GM12878 (cell line): ENCODE results near the gene APEX1. TPM values are rescaled to one million over a fixed set of nuclear protein-coding genes. Genes with fewer than 3 reads are reported as not detected.

Experiments used
- BRCA1 ChIP-seq: IDR thresholded peaks from 2 replicates; pipeline ENCODE4 v1.6.1; 2011; ENCODE audit warnings: low read depth, low read length, improper control_type of control experiment
- EP300 ChIP-seq, 2 experiments: fragments of 150-350 bp in 1 of 2; IDR thresholded peaks; 2 replicates each; pipeline ENCODE4 v1.6.1; 2011 to 2012; ENCODE audit warnings: low read depth in 2 of 2, low read length in 2 of 2, borderline replicate concordance in 1 of 2, improper control_type of control experiment in 1 of 2, inconsistent platforms in 1 of 2; ENCODE audit not compliant: control insufficient read depth in 1 of 2
- GABPA ChIP-seq: IDR thresholded peaks from 2 replicates; pipeline ENCODE4 v1.6.1; 2014; ENCODE audit warnings: antibody characterized with exemption, low read depth, mild to moderate bottlenecking, inconsistent platforms
- HDGF ChIP-seq: fragments of 450-650 bp; IDR thresholded peaks from 2 replicates; pipeline ENCODE4 v1.6.1; 2016; ENCODE audit warnings: antibody characterized with exemption
- IKZF1 ChIP-seq: fragments of 450-650 bp; conservative IDR thresholded peaks from 2 replicates; pipeline ENCODE4 v1.6.1; 2017; ENCODE audit warnings: antibody characterized with exemption, mild to moderate bottlenecking
- JUND ChIP-seq: IDR thresholded peaks from 2 replicates; pipeline ENCODE4 v1.6.1; 2012; ENCODE audit warnings: low read depth, mild to moderate bottlenecking, low read length, improper control_type of control experiment, moderate library complexity
- MTA3 ChIP-seq: IDR thresholded peaks from 2 replicates; pipeline ENCODE4 v1.6.1; 2012; ENCODE audit warnings: low read length, inconsistent platforms, borderline replicate concordance
- NBN ChIP-seq: fragments of 450-650 bp; IDR thresholded peaks from 2 replicates; pipeline ENCODE4 v1.6.1; 2016
- NR2C1 ChIP-seq: fragments of 450-650 bp; IDR thresholded peaks from 2 replicates; pipeline ENCODE4 v1.6.1; 2017; ENCODE audit warnings: antibody characterized with exemption, mild to moderate bottlenecking, moderate library complexity
- NR2F1 ChIP-seq: fragments of 450-650 bp; conservative IDR thresholded peaks from 2 replicates; pipeline ENCODE4 v1.6.1; 2017; ENCODE audit warnings: mild to moderate bottlenecking
- PAX8 ChIP-seq: fragments of 450-650 bp; IDR thresholded peaks from 2 replicates; pipeline ENCODE4 v1.6.1; 2017; ENCODE audit warnings: mild to moderate bottlenecking, moderate library complexity
- POLR2AphosphoS2 ChIP-seq: IDR thresholded peaks from 2 replicates; pipeline ENCODE4 v1.6.1; 2011; ENCODE audit warnings: low read depth, mild to moderate bottlenecking, low read length, improper control_type of control experiment, moderate library complexity
- RAD21 ChIP-seq: IDR thresholded peaks from 2 replicates; pipeline ENCODE4 v1.6.1; 2011; ENCODE audit warnings: mild to moderate bottlenecking, low read depth, low read length, moderate library complexity; ENCODE audit not compliant: insufficient read depth
- RCOR1 ChIP-seq: conservative IDR thresholded peaks from 2 replicates; pipeline ENCODE4 v1.6.1; 2012; ENCODE audit warnings: low read depth, low read length, improper control_type of control experiment
- SMARCA5 ChIP-seq: fragments of 450-650 bp; IDR thresholded peaks from 2 replicates; pipeline ENCODE4 v1.6.1; 2017; ENCODE audit warnings: mild to moderate bottlenecking
- SRF ChIP-seq, 2 experiments: IDR thresholded peaks; 2 replicates each; pipeline ENCODE4 v1.6.1; 2011; ENCODE audit warnings: low read depth in 2 of 2, low read length in 2 of 2, mild to moderate bottlenecking in 1 of 2, moderate library complexity in 1 of 2
- STAT3 ChIP-seq: IDR thresholded peaks from 2 replicates; pipeline ENCODE4 v1.6.1; 2011; ENCODE audit warnings: low read depth, low read length, improper control_type of control experiment
- SUZ12 ChIP-seq: fragments of 200-600 bp; sonication (generic); IDR thresholded peaks from one replicate; pipeline ENCODE4 v1.6.1; 2018; ENCODE audit warnings: antibody characterized with exemption, mild to moderate bottlenecking; ENCODE audit not compliant: unreplicated experiment
- YBX1 ChIP-seq: fragments of 450-650 bp; IDR thresholded peaks from 2 replicates; pipeline ENCODE4 v1.6.1; 2016; ENCODE audit warnings: antibody characterized with exemption
- YY1 ChIP-seq: IDR thresholded peaks from 2 replicates; pipeline ENCODE4 v1.6.1; 2011; ENCODE audit warnings: low read depth, mild to moderate bottlenecking, low read length
- ZNF274 ChIP-seq: IDR thresholded peaks from one replicate; pipeline ENCODE4 v1.8.0; 2011; ENCODE audit not compliant: insufficient read length, insufficient read depth
- ZNF622 ChIP-seq: fragments of 450-650 bp; IDR thresholded peaks from 2 replicates; pipeline ENCODE4 v1.6.1; 2017; ENCODE audit warnings: mild to moderate bottlenecking, inconsistent platforms
- ZNF687 ChIP-seq: fragments of 450-650 bp; IDR thresholded peaks from 2 replicates; pipeline ENCODE4 v1.6.1; 2017; ENCODE audit warnings: mild to moderate bottlenecking, moderate library complexity
- polyA plus RNA-seq, 11 experiments: library from polyadenylated mRNA; depleted of rRNA in 4 of 11; unstranded in 6 of 11; stranded (reverse) in 5 of 11; fragments of >200 nt; fragmentation: Nextera tagmentation in 4 of 11; fragmentation: Illumina TruSeq in 1 of 11; extraction: Ambion mirVana in 4 of 11; extraction: Trizol in 1 of 11; gene quantifications; 1 replicate in 1 of 11; 2 replicates in 10 of 11; pipeline versions ENCODE4 v1.2.1 to v1.2.3, GENCODE V29; 2011 to 2016; ENCODE audit warnings: inconsistent platforms in 2 of 11, missing spikeins in 2 of 11, low read depth in 1 of 11
- total RNA-seq, 4 experiments: library from RNA; depleted of rRNA in 3 of 4; stranded (reverse); fragments of >200 nt in 3 of 4; fragmentation: Illumina TruSeq in 1 of 4; extraction: Trizol in 1 of 4; gene quantifications; 2 replicates each; pipeline versions ENCODE4 v1.2.1 to v1.2.3, GENCODE V29; 2013 to 2021
- TF ChIP-seq, protein P1 (sequence below): fragments of 450-650 bp; IDR thresholded peaks from 2 replicates; pipeline ENCODE4 v1.6.1; 2016; ENCODE audit warnings: mild to moderate bottlenecking

APEX1 gene
- total and polyA plus RNA-seq, 10 of the 15 experiments (the other 5 are each of a cell fraction or from before 2014, with no cell fraction given), result 115 to 407 (median 300) TPM

GRCh38 chr14:20412876-20413743 is 41.9 kb upstream of the APEX1 start, which contains the start of gene TEP1 (continued):
- TF ChIP-seq EP300 (IDR thresholded peaks at IDR 0.05; ENCODE audit: borderline replicate concordance in 1 of 2, control insufficient read depth in 1 of 2, low read depth in 2 of 2, low read length in 2 of 2) (no peak), SMARCA5 (no peak), YBX1 (no peak), ZNF687 (peak; percentile 23; the same call in 1 of the 2 replicates), POLR2AphosphoS2 (no peak), ZNF274 (no peak), HDGF (no peak), SUZ12 (no peak), NBN (peak; percentile 61), JUND (no peak), BRCA1 (no peak), NR2F1 (peak; percentile 29; the same call in 1 of the 2 replicates), RCOR1 (no peak), YY1 (no peak), STAT3 (no peak), RAD21 (no peak), PAX8 (no peak), GABPA (no peak), MTA3 (no peak), SRF (IDR thresholded peaks at IDR 0.05; ENCODE audit: low read depth in 2 of 2, low read length in 2 of 2) (no peak), NR2C1 (no peak), IKZF1 (peak; percentile 94), ZNF622 (no peak)
- TF ChIP-seq, protein P1, sequence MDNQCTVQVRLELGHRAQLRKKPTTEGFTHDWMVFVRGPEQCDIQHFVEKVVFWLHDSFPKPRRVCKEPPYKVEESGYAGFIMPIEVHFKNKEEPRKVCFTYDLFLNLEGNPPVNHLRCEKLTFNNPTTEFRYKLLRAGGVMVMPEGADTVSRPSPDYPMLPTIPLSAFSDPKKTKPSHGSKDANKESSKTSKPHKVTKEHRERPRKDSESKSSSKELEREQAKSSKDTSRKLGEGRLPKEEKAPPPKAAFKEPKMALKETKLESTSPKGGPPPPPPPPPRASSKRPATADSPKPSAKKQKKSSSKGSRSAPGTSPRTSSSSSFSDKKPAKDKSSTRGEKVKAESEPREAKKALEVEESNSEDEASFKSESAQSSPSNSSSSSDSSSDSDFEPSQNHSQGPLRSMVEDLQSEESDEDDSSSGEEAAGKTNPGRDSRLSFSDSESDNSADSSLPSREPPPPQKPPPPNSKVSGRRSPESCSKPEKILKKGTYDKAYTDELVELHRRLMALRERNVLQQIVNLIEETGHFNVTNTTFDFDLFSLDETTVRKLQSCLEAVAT, result peak; percentile 69; the same call in 1 of the 2 replicates
